HepG2 (cell line): Measurements from ENCODE around the gene HSD11B1. TPM values are rescaled to one million over a fixed set of nuclear protein-coding genes. Genes with fewer than 3 reads are reported as not detected.

ENCODE experiments used
- BCL6 ChIP-seq: IDR thresholded peaks from 2 replicates; pipeline ENCODE4 v1.6.1; 2016; ENCODE audit warnings: missing genetic modification reagents, missing compliant biosample characterization
- CCAR2 ChIP-seq: fragments of 200-400 bp; formaldehyde crosslinking; optimal IDR thresholded peaks from 2 replicates; pipeline ENCODE3; 2018; ENCODE audit warnings: low read depth, mild to moderate bottlenecking, low read length, moderate library complexity
- GZF1 ChIP-seq: sonication (generic); formaldehyde crosslinking; IDR thresholded peaks from 2 replicates; pipeline ENCODE4 v1.5.1; 2020; ENCODE audit warnings: mild to moderate bottlenecking, missing genetic modification reagents
- HNF4A ChIP-seq: sonication (generic); formaldehyde crosslinking; IDR thresholded peaks from 2 replicates; pipeline ENCODE4 v1.4.0; 2020; ENCODE audit warnings: missing genetic modification reagents
- HNRNPLL ChIP-seq: fragments of 200-400 bp; formaldehyde crosslinking; IDR thresholded peaks from 2 replicates; pipeline ENCODE4 v1.6.1; 2017; ENCODE audit warnings: mild to moderate bottlenecking, low read depth, low read length; ENCODE audit not compliant: poor library complexity, severe bottlenecking
- ISL2 ChIP-seq: sonication (generic); formaldehyde crosslinking; IDR thresholded peaks from 2 replicates; pipeline ENCODE4 v1.5.0; 2020; ENCODE audit warnings: missing genetic modification reagents
- KLF13 ChIP-seq: sonication (generic); formaldehyde crosslinking; IDR thresholded peaks from 2 replicates; pipeline ENCODE4 v1.4.0; 2020; ENCODE audit warnings: mild to moderate bottlenecking, missing genetic modification reagents
- KLF15 ChIP-seq: sonication (generic); formaldehyde crosslinking; IDR thresholded peaks from 2 replicates; pipeline ENCODE4 v1.8.1; 2023; ENCODE audit warnings: borderline replicate concordance, mild to moderate bottlenecking, inconsistent platforms, missing genetic modification reagents, mixed read lengths
- MAZ ChIP-seq, 2 experiments: sonication (generic) in 1 of 2; formaldehyde crosslinking in 1 of 2; IDR thresholded peaks; 2 replicates each; pipeline versions ENCODE4 v1.5.0 to v1.6.1; 2012 to 2020; ENCODE audit warnings: low read depth in 2 of 2, mild to moderate bottlenecking in 2 of 2, borderline replicate concordance in 1 of 2, improper control_type of control experiment in 1 of 2, low read length in 1 of 2, missing genetic modification reagents in 1 of 2, moderate library complexity in 1 of 2
- MBD4 ChIP-seq: IDR thresholded peaks from 2 replicates; pipeline ENCODE4 v1.6.1; 2012; ENCODE audit warnings: low read length, inconsistent platforms, borderline replicate concordance
- POLR2G ChIP-seq: fragments of 200-400 bp; formaldehyde crosslinking; IDR thresholded peaks from 2 replicates; pipeline ENCODE4 v1.6.1; 2018; ENCODE audit warnings: mild to moderate bottlenecking, low read depth, low read length, moderate library complexity
- SOX13 ChIP-seq, 3 experiments: fragments of 450-650 bp in 1 of 3; sonication (generic) in 1 of 3; formaldehyde crosslinking in 1 of 3; IDR thresholded peaks in 2 of 3; conservative IDR thresholded peaks in 1 of 3; 2 replicates each; pipeline versions ENCODE4 v1.5.0 to v1.6.1; 2016 to 2020; ENCODE audit warnings: antibody characterized with exemption in 1 of 3, mild to moderate bottlenecking in 1 of 3, missing compliant biosample characterization in 1 of 3, missing genetic modification reagents in 1 of 3, moderate library complexity in 1 of 3
- STAG1 ChIP-seq: sonication (generic); formaldehyde crosslinking; IDR thresholded peaks from 2 replicates; pipeline ENCODE4 v1.4.0; 2020; ENCODE audit warnings: missing genetic modification reagents
- ZBTB38 ChIP-seq: sonication (generic); formaldehyde crosslinking; IDR thresholded peaks from 2 replicates; pipeline ENCODE4 v1.5.1; 2020; ENCODE audit warnings: mild to moderate bottlenecking, missing genetic modification reagents
- ZNF205 ChIP-seq: IDR thresholded peaks from 2 replicates; pipeline ENCODE4 v1.6.1; 2018; ENCODE audit warnings: missing biosample characterization, missing genetic modification reagents
- ZNF329 ChIP-seq: sonication (generic); formaldehyde crosslinking; IDR thresholded peaks from 2 replicates; pipeline ENCODE4 v1.9.0; 2021; ENCODE audit warnings: low read depth, mild to moderate bottlenecking, missing genetic modification reagents
- ZNF451 ChIP-seq: sonication (generic); formaldehyde crosslinking; IDR thresholded peaks from 2 replicates; pipeline ENCODE4 v1.5.0; 2020; ENCODE audit warnings: mild to moderate bottlenecking, missing genetic modification reagents
- ZNF605 ChIP-seq: sonication (generic); formaldehyde crosslinking; IDR thresholded peaks from 2 replicates; pipeline ENCODE4 v1.8.0; 2022; ENCODE audit warnings: mild to moderate bottlenecking, missing genetic modification reagents
- ZNF775 ChIP-seq: sonication (generic); formaldehyde crosslinking; IDR thresholded peaks from 2 replicates; pipeline ENCODE4 v1.4.0; 2020; ENCODE audit warnings: missing genetic modification reagents, mild to moderate bottlenecking, moderate library complexity, borderline replicate concordance
- ZNF883 ChIP-seq: sonication (generic); formaldehyde crosslinking; IDR thresholded peaks from 2 replicates; pipeline ENCODE4 v1.5.1; 2020; ENCODE audit warnings: mild to moderate bottlenecking, missing genetic modification reagents; ENCODE audit errors: not compliant biosample characterization
- polyA plus RNA-seq, 8 experiments: library from polyadenylated mRNA; depleted of rRNA in 3 of 8; stranded (reverse) in 7 of 8; unstranded in 1 of 8; fragments of >200 nt; fragmentation: Illumina TruSeq in 4 of 8; extraction: Trizol in 4 of 8; gene quantifications; 2 replicates each; pipeline versions ENCODE4 v1.2.1 to v1.2.3, GENCODE V29; 2011 to 2016; ENCODE audit warnings: low read depth in 4 of 8, missing spikeins in 1 of 8, mixed read lengths in 1 of 8; ENCODE audit not compliant: insufficient read depth in 1 of 8
- total RNA-seq, 5 experiments: library from RNA; depleted of rRNA; stranded (reverse); fragments of >200 nt; fragmentation: Illumina TruSeq; extraction: Trizol; gene quantifications; 2 replicates each; pipeline ENCODE4 v1.2.3, GENCODE V29; 2016; ENCODE audit warnings: low read depth in 1 of 5
- TF ChIP-seq, protein P1 (sequence below): IDR thresholded peaks from 2 replicates; pipeline ENCODE4 v1.6.1; 2012; ENCODE audit warnings: inconsistent platforms
- TF ChIP-seq, protein P2 (sequence below): sonication (generic); formaldehyde crosslinking; IDR thresholded peaks from 2 replicates; pipeline ENCODE4 v1.4.0; 2020; ENCODE audit warnings: missing genetic modification reagents, borderline replicate concordance
- TF ChIP-seq, protein P3 (sequence below): IDR thresholded peaks from 2 replicates; pipeline ENCODE4 v1.6.1; 2016
- TF ChIP-seq, protein P4 (sequence below): sonication (generic); formaldehyde crosslinking; IDR thresholded peaks from 2 replicates; pipeline ENCODE4 v1.4.0; 2020; ENCODE audit warnings: mild to moderate bottlenecking, missing genetic modification reagents

Gene HSD11B1
- total and polyA plus RNA-seq, 2 of the 13 experiments (the other 11 are each of a cell fraction or from before 2014, with no cell fraction given) = not detected

DNA sequence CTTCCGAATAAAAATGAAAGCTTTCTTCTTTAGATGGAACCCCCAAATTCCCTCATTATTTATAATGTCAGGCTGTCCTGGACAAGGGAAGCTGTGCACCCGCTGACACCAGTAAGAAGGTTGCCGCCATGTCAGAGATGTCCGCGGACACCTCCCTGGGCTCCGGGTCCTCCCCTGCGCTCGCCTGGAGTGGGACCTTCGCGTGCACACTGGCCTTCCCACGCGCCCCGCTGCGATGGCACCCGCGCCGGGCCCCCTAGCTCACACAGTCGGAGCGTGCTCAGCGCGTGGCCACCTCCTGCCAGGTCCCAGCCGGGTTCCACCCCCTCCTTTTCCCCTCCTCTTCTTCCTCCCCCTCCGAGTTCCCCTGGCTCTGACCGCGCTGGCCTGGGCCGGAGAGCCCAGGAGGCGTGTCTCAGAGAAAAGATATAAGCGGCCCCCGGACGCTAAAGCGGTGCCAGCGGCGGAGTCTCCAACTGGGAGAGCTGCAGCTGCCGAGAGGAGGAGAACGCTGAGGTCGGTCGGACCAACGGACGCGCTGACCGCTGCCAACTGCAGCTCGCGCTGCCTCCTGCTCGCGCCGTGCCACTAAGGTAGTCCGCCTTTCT is 29.6 kb upstream of the HSD11B1 start, which contains the start of gene G0S2 (continued):
- TF ChIP-seq, protein P1, sequence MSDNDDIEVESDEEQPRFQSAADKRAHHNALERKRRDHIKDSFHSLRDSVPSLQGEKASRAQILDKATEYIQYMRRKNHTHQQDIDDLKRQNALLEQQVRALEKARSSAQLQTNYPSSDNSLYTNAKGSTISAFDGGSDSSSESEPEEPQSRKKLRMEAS = no peak
- TF ChIP-seq ISL2 (CRISPR knock-in tag) = no peak
- TF ChIP-seq HNF4A = no peak
- no peak for TF ChIP-seq CCAR2
- TF ChIP-seq, protein P2, sequence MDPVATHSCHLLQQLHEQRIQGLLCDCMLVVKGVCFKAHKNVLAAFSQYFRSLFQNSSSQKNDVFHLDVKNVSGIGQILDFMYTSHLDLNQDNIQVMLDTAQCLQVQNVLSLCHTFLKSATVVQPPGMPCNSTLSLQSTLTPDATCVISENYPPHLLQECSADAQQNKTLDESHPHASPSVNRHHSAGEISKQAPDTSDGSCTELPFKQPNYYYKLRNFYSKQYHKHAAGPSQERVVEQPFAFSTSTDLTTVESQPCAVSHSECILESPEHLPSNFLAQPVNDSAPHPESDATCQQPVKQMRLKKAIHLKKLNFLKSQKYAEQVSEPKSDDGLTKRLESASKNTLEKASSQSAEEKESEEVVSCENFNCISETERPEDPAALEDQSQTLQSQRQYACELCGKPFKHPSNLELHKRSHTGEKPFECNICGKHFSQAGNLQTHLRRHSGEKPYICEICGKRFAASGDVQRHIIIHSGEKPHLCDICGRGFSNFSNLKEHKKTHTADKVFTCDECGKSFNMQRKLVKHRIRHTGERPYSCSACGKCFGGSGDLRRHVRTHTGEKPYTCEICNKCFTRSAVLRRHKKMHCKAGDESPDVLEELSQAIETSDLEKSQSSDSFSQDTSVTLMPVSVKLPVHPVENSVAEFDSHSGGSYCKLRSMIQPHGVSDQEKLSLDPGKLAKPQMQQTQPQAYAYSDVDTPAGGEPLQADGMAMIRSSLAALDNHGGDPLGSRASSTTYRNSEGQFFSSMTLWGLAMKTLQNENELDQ = no peak
- TF ChIP-seq, protein P3, sequence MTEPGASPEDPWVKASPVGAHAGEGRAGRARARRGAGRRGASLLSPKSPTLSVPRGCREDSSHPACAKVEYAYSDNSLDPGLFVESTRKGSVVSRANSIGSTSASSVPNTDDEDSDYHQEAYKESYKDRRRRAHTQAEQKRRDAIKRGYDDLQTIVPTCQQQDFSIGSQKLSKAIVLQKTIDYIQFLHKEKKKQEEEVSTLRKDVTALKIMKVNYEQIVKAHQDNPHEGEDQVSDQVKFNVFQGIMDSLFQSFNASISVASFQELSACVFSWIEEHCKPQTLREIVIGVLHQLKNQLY (CRISPR knock-in tag) = 0 out of 2 replicates have a peak, but pooled peaks have one; percentile 50
- TF ChIP-seq MBD4 = no peak
- TF ChIP-seq ZNF883 (CRISPR knock-in tag) = no peak
- no peak for TF ChIP-seq POLR2G
- no peak for TF ChIP-seq KLF15
- no peak for TF ChIP-seq HNRNPLL
- no peak for TF ChIP-seq SOX13 (IDR thresholded peaks at IDR 0.05)
- no peak for TF ChIP-seq SOX13 (CRISPR knock-in tag; conservative IDR thresholded peaks at IDR 0.05 in 1 of 2, IDR thresholded peaks at IDR 0.05 in 1 of 2)
- TF ChIP-seq KLF13 (CRISPR knock-in tag) = no peak
- TF ChIP-seq BCL6 (CRISPR knock-in tag) = peak; percentile 57; the same call in 1 of the 2 replicates
- TF ChIP-seq ZBTB38 (CRISPR knock-in tag) = no peak
- TF ChIP-seq ZNF329 (CRISPR knock-in tag) = no peak
- TF ChIP-seq STAG1 (CRISPR knock-in tag) = no peak
- TF ChIP-seq MAZ (IDR thresholded peaks at IDR 0.05; ENCODE audit: borderline replicate concordance, low read depth, low read length) = no peak
- TF ChIP-seq MAZ (CRISPR knock-in tag; IDR thresholded peaks at IDR 0.05; ENCODE audit: low read depth) = no peak
- TF ChIP-seq ZNF205 (CRISPR knock-in tag) = no peak
- TF ChIP-seq ZNF451 (CRISPR knock-in tag) = no peak
- no peak for TF ChIP-seq GZF1 (CRISPR knock-in tag)
- TF ChIP-seq, protein P4, sequence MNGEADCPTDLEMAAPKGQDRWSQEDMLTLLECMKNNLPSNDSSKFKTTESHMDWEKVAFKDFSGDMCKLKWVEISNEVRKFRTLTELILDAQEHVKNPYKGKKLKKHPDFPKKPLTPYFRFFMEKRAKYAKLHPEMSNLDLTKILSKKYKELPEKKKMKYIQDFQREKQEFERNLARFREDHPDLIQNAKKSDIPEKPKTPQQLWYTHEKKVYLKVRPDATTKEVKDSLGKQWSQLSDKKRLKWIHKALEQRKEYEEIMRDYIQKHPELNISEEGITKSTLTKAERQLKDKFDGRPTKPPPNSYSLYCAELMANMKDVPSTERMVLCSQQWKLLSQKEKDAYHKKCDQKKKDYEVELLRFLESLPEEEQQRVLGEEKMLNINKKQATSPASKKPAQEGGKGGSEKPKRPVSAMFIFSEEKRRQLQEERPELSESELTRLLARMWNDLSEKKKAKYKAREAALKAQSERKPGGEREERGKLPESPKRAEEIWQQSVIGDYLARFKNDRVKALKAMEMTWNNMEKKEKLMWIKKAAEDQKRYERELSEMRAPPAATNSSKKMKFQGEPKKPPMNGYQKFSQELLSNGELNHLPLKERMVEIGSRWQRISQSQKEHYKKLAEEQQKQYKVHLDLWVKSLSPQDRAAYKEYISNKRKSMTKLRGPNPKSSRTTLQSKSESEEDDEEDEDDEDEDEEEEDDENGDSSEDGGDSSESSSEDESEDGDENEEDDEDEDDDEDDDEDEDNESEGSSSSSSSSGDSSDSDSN (CRISPR knock-in tag) = 0 out of 2 replicates have a peak, but pooled peaks have one; percentile 12
- TF ChIP-seq ZNF775 (CRISPR knock-in tag) = no peak
- TF ChIP-seq ZNF605 (CRISPR knock-in tag) = no peak
